DOHH2 (cell line): Measurements from ENCODE around the gene BRPF3.

ENCODE experiments used
- H3F3A ChIP-seq: fragments of 200-600 bp; sonication (generic), shearing (Covaris generic); 2 replicates; pipeline ENCODE4 v1.6.0; 2016; ENCODE audit warnings: antibody characterized with exemption, mild to moderate bottlenecking; ENCODE audit not compliant: control insufficient read depth, insufficient read depth
- H3K27ac ChIP-seq: fragments of 200-600 bp; sonication (generic); 2 replicates; pipeline ENCODE4 v1.5.1; 2014; ENCODE audit warnings: low read depth, mild to moderate bottlenecking, low read length, moderate library complexity
- H3K27me3 ChIP-seq: fragments of 200-600 bp; sonication (generic); 2 replicates; pipeline ENCODE4 v1.6.1; 2014; ENCODE audit warnings: mild to moderate bottlenecking, low read length, mixed read lengths; ENCODE audit not compliant: control insufficient read depth
- H3K36me3 ChIP-seq: fragments of 200-600 bp; sonication (generic); 2 replicates; pipeline ENCODE4 v1.6.1; 2014; ENCODE audit warnings: mild to moderate bottlenecking, low read length, moderate library complexity, mixed read lengths; ENCODE audit not compliant: control insufficient read depth
- H3K4me1 ChIP-seq: fragments of 200-600 bp; sonication (generic); 2 replicates; pipeline ENCODE4 v1.6.1; 2014; ENCODE audit warnings: mild to moderate bottlenecking, low read length, mixed read lengths; ENCODE audit not compliant: control insufficient read depth
- H3K4me2 ChIP-seq: fragments of 200-600 bp; sonication (generic); 2 replicates; pipeline ENCODE4 v1.6.0; 2014; ENCODE audit warnings: mild to moderate bottlenecking, low read length, moderate library complexity
- H3K4me3 ChIP-seq: fragments of 200-600 bp; sonication (generic); 2 replicates; pipeline ENCODE4 v1.5.1; 2014; ENCODE audit warnings: mild to moderate bottlenecking, low read length, mixed read lengths
- H3K79me2 ChIP-seq: fragments of 200-600 bp; sonication (generic); 2 replicates; pipeline ENCODE4 v1.6.1; 2014; ENCODE audit warnings: mild to moderate bottlenecking, low read length, mixed read lengths; ENCODE audit not compliant: control insufficient read depth
- H3K9me2 ChIP-seq: fragments of 200-600 bp; sonication (generic); replicated peaks from 2 replicates; pipeline ENCODE4 v1.6.1; 2014; ENCODE audit warnings: mild to moderate bottlenecking, low read length, mixed read lengths; ENCODE audit not compliant: control insufficient read depth
- H3K9me3 ChIP-seq: fragments of 200-600 bp; sonication (generic); 2 replicates; pipeline ENCODE4 v1.6.1; 2014; ENCODE audit warnings: antibody characterized with exemption, low read length, mixed read lengths; ENCODE audit not compliant: control insufficient read depth, insufficient read depth
- H4K20me1 ChIP-seq: fragments of 200-600 bp; sonication (generic); 2 replicates; pipeline ENCODE4 v1.6.0; 2014; ENCODE audit warnings: low read depth, mild to moderate bottlenecking, antibody characterized with exemption, low read length, moderate library complexity; ENCODE audit not compliant: control insufficient read depth, insufficient read depth
- EZH2phosphoT487 ChIP-seq: fragments of 200-600 bp; sonication (generic); IDR thresholded peaks from 2 replicates; pipeline ENCODE4 v1.6.1; 2017; ENCODE audit warnings: borderline replicate concordance, mild to moderate bottlenecking, antibody characterized with exemption, low read length, moderate library complexity, mixed read lengths
- TF ChIP-seq, protein P1 (sequence below): fragments of 200-600 bp; sonication (generic); IDR thresholded peaks from one replicate; pipeline ENCODE4 v1.5.1; 2014; ENCODE audit warnings: antibody characterized with exemption, mild to moderate bottlenecking, low read depth, low read length; ENCODE audit not compliant: poor library complexity, severe bottlenecking

Gene BRPF3

GRCh38 chr6:36276581-36277536, 80.3 kb downstream of the BRPF3 start:
- no peaks in the 10 kb centered on the region for H4K20me1 ChIP-seq
- H3K27me3 ChIP-seq = peaks cover 37% of the 10 kb centered on the region
- no peaks in the 10 kb centered on the region for H3K36me3 ChIP-seq
- no peak overlapping the region for H3K4me3 ChIP-seq
- no peaks in the 10 kb centered on the region for H3K9me3 ChIP-seq
- TF ChIP-seq, protein P1, sequence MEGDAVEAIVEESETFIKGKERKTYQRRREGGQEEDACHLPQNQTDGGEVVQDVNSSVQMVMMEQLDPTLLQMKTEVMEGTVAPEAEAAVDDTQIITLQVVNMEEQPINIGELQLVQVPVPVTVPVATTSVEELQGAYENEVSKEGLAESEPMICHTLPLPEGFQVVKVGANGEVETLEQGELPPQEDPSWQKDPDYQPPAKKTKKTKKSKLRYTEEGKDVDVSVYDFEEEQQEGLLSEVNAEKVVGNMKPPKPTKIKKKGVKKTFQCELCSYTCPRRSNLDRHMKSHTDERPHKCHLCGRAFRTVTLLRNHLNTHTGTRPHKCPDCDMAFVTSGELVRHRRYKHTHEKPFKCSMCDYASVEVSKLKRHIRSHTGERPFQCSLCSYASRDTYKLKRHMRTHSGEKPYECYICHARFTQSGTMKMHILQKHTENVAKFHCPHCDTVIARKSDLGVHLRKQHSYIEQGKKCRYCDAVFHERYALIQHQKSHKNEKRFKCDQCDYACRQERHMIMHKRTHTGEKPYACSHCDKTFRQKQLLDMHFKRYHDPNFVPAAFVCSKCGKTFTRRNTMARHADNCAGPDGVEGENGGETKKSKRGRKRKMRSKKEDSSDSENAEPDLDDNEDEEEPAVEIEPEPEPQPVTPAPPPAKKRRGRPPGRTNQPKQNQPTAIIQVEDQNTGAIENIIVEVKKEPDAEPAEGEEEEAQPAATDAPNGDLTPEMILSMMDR = no peak
- TF ChIP-seq EZH2phosphoT487 = no peak
- no peaks in the 10 kb centered on the region for H3K4me1 ChIP-seq
- H3K79me2 ChIP-seq = no peaks in the 10 kb centered on the region
- H3K4me2 ChIP-seq = no peak overlapping the region
- H3K27ac ChIP-seq = no peak overlapping the region
- H3K9me2 ChIP-seq = no peaks in the 10 kb centered on the region
- no peaks in the 10 kb centered on the region for H3F3A ChIP-seq

GRCh38 chr6:36277946-36278470, 81.5 kb downstream of the BRPF3 start:
- no peaks in the 10 kb centered on the region for H3K9me2 ChIP-seq
- H3K4me1 ChIP-seq = no peaks in the 10 kb centered on the region
- no peak overlapping the region for H3K4me2 ChIP-seq
- H3K27ac ChIP-seq = no peak overlapping the region
- H3K79me2 ChIP-seq = no peaks in the 10 kb centered on the region
- no peaks in the 10 kb centered on the region for H3F3A ChIP-seq
- H4K20me1 ChIP-seq = no peaks in the 10 kb centered on the region
- H3K9me3 ChIP-seq = no peaks in the 10 kb centered on the region
- H3K4me3 ChIP-seq = no peak overlapping the region
- no peak for TF ChIP-seq EZH2phosphoT487
- TF ChIP-seq, protein P1 = no peak
- no peaks in the 10 kb centered on the region for H3K36me3 ChIP-seq
- H3K27me3 ChIP-seq = peaks cover 41% of the 10 kb centered on the region

GRCh38 chr6:36280467-36280866, 83.9 kb downstream of the BRPF3 start:
- Histone ChIP-seq H3K4me1 (no peaks in the 10 kb centered on the region), H3K4me2 (no peak overlapping the region), H3K27me3 (peaks cover 44% of the 10 kb centered on the region), H3K4me3 (no peak overlapping the region), H3F3A (no peaks in the 10 kb centered on the region), H3K79me2 (no peaks in the 10 kb centered on the region), H3K9me3 (no peaks in the 10 kb centered on the region), H3K36me3 (no peaks in the 10 kb centered on the region), H3K27ac (no peak overlapping the region), H4K20me1 (no peaks in the 10 kb centered on the region), H3K9me2 (no peaks in the 10 kb centered on the region)
- TF ChIP-seq EZH2phosphoT487 = no peak
- TF ChIP-seq, protein P1 = no peak
